Measurements from ENCODE around the gene FBXL14.
A peak's percentile ranks its signal among the peaks of the same experiment; 100 is the strongest.
"Not testable (repeated sequence)": the region's sequence is repeated elsewhere in the genome, so short reads cannot be mapped to it uniquely, and the experiment has no call there.

Gene FBXL14

GRCh38 chr12:1575408-1576401 is 18.7 kb downstream of the FBXL14 start:
- DNase-seq (ENCODE audit: extremely low spot score, insufficient read length, low read depth) (no peak), FAIRE-seq (no peak)

GRCh38 chr12:1574865-1575259 is 19.5 kb downstream of the FBXL14 start:
- FAIRE-seq (no peak), DNase-seq (ENCODE audit: extremely low spot score, insufficient read length, low read depth) (no peak)

GRCh38 chr12:1573960-1574864 is 20.2 kb downstream of the FBXL14 start:
- FAIRE-seq (no peak), DNase-seq (ENCODE audit: extremely low spot score, insufficient read length, low read depth) (no peak)

- FAIRE-seq, result no peak
- DNase-seq (ENCODE audit: extremely low spot score, insufficient read length, low read depth), result no peak
Observed at GRCh38 chr12:1572731-1573130, 21.6 kb downstream of the FBXL14 start.

DNA sequence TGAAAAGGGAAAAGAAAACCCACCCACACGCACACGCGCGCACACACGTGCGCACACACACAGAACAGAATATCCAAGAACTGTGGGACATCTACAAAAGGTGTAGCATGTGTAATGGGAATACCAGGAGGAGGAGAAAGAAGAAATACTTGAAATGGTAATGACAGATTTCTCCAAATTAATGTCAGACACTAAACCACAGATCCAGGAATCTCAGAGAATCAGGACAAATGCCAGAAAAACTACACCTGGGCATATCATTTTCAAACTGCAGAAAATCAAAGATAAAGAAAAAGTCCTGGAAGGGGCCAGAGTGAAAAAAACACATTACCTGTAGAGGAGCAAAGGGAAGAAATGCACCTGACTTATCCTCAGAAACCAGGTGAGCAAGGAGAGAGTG is 26.5 kb downstream of the FBXL14 start:
- DNase-seq (ENCODE audit: extremely low spot score, insufficient read length, low read depth), result no peak
- no peak for FAIRE-seq

GRCh38 chr12:1566449-1567135 is 27.8 kb downstream of the FBXL14 start:
- FAIRE-seq, result no peak

GRCh38 chr12:1565172-1565571 is 29.2 kb downstream of the FBXL14 start:
- no peak for DNase-seq (ENCODE audit: extremely low spot score, insufficient read length, low read depth)
- no peak for FAIRE-seq

More at GRCh38 chr12:1566449-1567135, 27.8 kb downstream of the FBXL14 start:
- no peak for DNase-seq (ENCODE audit: extremely low spot score, insufficient read length, low read depth)

GRCh38 chr12:1564067-1564466 is 30.3 kb downstream of the FBXL14 start:
- DNase-seq (ENCODE audit: extremely low spot score, insufficient read length, low read depth) (no peak), FAIRE-seq (no peak)

GRCh38 chr12:1562813-1563407 is 31.5 kb downstream of the FBXL14 start:
- DNase-seq (ENCODE audit: extremely low spot score, insufficient read length, low read depth), result no peak
- no peak for FAIRE-seq

GRCh38 chr12:1560704-1561103 is 33.7 kb downstream of the FBXL14 start:
- no peak for DNase-seq (ENCODE audit: extremely low spot score, insufficient read length, low read depth)
- no peak for FAIRE-seq

DNA sequence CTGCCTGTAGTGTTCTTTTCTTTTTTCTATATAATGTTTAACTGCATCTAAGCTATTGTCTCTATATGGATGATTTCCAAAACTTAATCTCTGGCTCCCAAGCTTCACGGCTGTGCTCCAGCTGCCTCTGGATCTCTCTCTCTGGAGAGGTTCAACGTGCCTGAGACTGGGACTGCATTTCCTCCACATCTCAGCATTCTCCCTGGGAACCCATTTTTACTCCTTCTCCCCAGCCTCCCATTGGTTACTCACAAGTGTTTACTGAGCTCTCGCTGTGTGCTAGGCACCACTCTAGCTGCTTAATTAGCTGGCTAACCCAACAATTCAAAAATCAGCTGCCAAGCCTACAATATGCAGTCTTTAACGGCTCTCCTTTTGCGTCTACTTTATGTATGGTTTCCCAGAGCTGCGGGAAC is 34.7 kb downstream of the FBXL14 start:
- FAIRE-seq (no peak), DNase-seq (ENCODE audit: extremely low spot score, insufficient read length, low read depth) (no peak)

DNA sequence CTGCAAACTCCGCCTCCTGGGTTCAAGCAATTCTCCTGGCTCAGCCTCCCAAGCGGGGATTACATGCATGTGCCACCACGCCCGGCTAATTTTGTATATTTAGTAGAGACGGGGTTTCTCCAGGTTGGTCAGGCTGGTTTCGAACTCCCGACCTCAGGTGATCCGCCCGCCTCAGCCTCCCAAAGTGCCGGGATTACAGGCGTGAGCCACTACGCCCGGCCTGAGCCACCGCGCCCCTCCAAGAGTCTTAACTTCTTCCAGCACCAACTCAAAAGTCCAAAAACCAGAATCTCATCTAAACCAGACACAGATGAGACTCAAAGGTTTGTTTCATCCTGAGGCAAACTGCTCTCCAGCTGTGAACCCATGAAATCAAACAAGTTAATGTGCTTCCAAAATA is 36.3 kb downstream of the FBXL14 start:
- DNase-seq (ENCODE audit: extremely low spot score, insufficient read length, low read depth), result not testable (repeated sequence)
- FAIRE-seq, result peak; percentile 12

DNA sequence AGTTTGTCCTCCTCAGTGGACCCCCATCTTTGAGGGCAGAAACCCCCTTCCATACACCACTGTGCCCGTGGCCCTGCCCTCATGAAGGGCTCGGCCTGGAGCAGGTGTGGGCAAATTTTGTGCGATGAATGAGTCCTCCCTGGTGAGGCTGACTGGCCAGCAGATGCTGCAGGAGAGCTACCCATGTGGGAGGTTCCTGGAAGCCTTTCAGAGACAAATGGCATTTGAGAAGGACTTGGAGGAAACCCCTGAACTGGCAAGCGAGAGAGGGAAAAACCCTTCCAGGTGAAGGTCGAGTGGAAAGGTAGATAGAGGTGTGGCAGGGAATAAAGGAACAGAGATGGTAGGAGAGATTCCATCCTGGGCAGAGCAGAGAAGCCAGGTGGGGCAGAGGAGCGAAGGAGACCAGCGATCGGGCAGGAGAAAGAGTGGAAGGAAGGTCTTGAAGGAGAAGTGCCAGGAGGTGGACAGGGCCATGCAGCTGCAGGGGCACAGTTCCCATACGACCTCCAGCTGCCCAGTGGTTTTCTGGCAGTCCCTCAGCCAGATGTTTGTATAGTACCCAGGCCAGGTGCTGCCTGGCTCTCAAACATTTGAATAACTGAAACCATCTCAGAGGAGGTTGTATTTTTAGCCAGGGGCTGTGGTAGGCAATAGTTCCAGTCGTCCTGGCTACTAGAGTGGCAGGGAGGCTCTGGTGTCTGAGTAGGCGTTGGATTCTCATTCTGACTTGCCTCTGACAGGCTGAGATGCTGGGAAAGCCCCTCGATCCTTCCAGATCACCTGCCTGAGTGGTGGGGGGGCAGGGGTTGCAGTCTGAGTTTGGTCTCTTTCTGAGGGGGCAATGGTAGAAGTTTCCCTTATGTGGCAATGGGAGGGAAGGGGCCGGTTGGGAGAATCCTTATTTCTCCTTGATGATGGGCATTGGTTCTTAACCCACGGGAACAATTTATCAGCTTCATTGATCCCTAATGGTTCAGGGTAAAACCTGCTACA is 40.1 kb downstream of the FBXL14 start:
- DNase-seq (ENCODE audit: extremely low spot score, insufficient read length, low read depth) (peak; percentile 74), FAIRE-seq (peak; percentile 99)

DNA sequence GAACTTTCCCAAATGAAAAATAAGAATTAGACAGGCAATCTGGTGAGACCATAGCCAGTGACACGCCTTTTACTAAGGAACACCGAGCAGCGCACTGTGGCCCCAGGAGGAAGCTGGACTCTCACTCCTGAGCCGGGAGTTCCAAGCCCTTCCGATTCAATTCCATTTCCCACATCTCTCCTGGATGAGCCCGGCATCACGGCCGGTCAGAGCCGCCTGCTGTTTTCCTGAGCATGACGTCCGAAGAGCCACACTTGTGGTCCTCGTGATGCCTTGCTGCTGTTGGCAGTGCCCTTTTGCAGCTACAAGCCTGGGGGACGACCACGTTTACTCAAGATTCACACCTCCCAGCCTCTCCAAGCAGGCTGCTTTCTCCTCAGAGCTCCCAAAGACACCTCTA is 40.8 kb downstream of the FBXL14 start:
- DNase-seq (ENCODE audit: extremely low spot score, insufficient read length, low read depth), result no peak
- FAIRE-seq, result no peak

GRCh38 chr12:1552911-1553491 is 41.4 kb downstream of the FBXL14 start:
- peak; percentile 18 for FAIRE-seq
- DNase-seq (ENCODE audit: extremely low spot score, insufficient read length, low read depth), result no peak

- DNase-seq (ENCODE audit: extremely low spot score, insufficient read length, low read depth) (no peak), FAIRE-seq (no peak)
Observed at GRCh38 chr12:1552171-1552570, 42.2 kb downstream of the FBXL14 start.

DNA sequence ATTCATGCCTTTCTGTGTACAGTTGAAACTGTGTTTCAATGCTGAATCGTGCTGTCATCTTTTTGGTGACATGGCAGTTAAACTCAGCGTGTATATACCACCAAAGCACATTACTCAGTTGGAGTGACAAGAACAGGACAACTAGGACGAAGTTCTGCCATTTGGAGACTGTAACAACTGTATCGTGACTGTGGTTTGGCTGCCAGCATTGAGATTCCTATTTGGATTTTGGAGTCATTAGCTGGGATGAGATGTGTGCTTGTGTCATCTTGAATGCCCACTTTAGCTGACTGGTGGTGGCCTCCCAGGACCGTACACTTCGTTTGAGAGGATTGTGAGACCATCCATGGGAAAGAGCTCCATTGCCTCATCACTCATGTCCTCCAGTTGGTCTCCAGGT is 42.9 kb downstream of the FBXL14 start:
- FAIRE-seq, result no peak
- DNase-seq (ENCODE audit: extremely low spot score, insufficient read length, low read depth), result no peak

DNA sequence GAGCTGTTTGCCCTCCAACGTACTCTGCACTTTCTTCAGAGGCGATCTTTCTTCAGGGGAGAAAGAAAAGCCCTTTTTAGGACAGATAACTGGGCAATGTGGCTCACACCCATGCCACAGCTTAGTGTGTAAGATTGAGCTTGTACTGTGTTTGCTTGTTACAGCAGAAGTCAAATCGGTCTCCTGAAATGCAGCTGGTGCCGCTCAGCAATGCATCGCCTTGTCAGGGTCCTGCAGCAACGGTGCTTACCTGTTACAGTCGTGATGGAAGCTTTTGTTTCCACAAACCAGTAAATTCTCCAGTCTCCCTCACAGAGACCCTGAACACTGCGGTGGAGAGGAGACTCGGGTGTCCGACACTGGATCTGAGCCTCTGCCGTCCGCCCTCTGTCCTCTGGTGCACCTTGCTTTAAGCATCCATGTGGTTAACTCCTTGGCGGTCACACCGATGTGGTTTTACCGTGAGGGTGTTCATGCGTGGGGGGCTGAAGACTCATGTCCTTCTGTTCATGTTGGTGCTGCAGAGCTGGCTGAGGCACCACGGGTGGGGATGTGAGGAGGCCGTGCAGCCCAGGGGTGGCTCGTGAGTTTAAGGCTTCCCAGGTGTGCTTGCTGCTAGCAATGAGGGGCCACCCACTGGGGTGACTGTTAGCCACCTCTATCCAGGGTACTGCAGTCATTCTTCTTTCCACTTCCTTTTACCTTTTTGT is 47.3 kb downstream of the FBXL14 start:
- FAIRE-seq (no peak), DNase-seq (ENCODE audit: extremely low spot score, insufficient read length, low read depth) (no peak)
